ENCODE results near the gene MISP.
"Not testable (repeated sequence)": the region's sequence is repeated elsewhere in the genome, so short reads cannot be mapped to it uniquely, and the experiment has no call there.

MISP gene

GRCh38 chr19:723714-724113 lies 27.2 kb upstream of the MISP start:
- DNase-seq (ENCODE audit: low spot score) = no peak

- no peak for DNase-seq (ENCODE audit: low spot score)
Observed at GRCh38 chr19:725461-726089, 25.3 kb upstream of the MISP start.

- no peak for DNase-seq (ENCODE audit: low spot score)
Observed at GRCh38 chr19:726993-727956, 23.6 kb upstream of the MISP start.

GRCh38 chr19:728011-728410 lies 22.9 kb upstream of the MISP start:
- DNase-seq (ENCODE audit: low spot score) = no peak

GRCh38 chr19:729564-729963 lies 21.3 kb upstream of the MISP start:
- not testable (repeated sequence) for DNase-seq (ENCODE audit: low spot score)

- no peak for DNase-seq (ENCODE audit: low spot score)
Observed at GRCh38 chr19:729965-730668, 20.8 kb upstream of the MISP start.

GRCh38 chr19:731000-731399 lies 19.9 kb upstream of the MISP start:
- DNase-seq (ENCODE audit: low spot score) = no peak

GRCh38 chr19:732148-733069 lies 18.5 kb upstream of the MISP start:
- DNase-seq (ENCODE audit: low spot score) = no peak

- no peak for DNase-seq (ENCODE audit: low spot score)
Observed at GRCh38 chr19:734716-735115, 16.2 kb upstream of the MISP start.

- no peak for DNase-seq (ENCODE audit: low spot score)
Observed at GRCh38 chr19:736125-736524, 14.8 kb upstream of the MISP start.

- no peak for DNase-seq (ENCODE audit: low spot score)
Observed at GRCh38 chr19:737591-738093, 13.3 kb upstream of the MISP start.

- no peak for DNase-seq (ENCODE audit: low spot score)
Observed at GRCh38 chr19:738509-739128, 12.3 kb upstream of the MISP start.

- no peak for DNase-seq (ENCODE audit: low spot score)
Observed at GRCh38 chr19:739998-740715, 10.8 kb upstream of the MISP start.

- not testable (repeated sequence) for DNase-seq (ENCODE audit: low spot score)
Observed at GRCh38 chr19:740816-741505, 10.0 kb upstream of the MISP start.

GRCh38 chr19:741506-742131 lies 9.3 kb upstream of the MISP start:
- no peak for DNase-seq (ENCODE audit: low spot score)

- DNase-seq (ENCODE audit: low spot score) = no peak
Observed at GRCh38 chr19:742540-743075, 8.3 kb upstream of the MISP start.

GRCh38 chr19:743168-743687 lies 7.7 kb upstream of the MISP start:
- DNase-seq (ENCODE audit: low spot score) = no peak

GRCh38 chr19:745138-745537 lies 5.8 kb upstream of the MISP start:
- DNase-seq (ENCODE audit: low spot score) = not testable (repeated sequence)
